SU-DHL-6 (cell line): ENCODE results near the gene RHOBTB3.

Source experiments
- CTCF ChIP-seq: fragments of 200-600 bp; sonication (generic); IDR thresholded peaks from one replicate; pipeline ENCODE4 v1.5.1; 2017; ENCODE audit warnings: antibody characterized with exemption, mild to moderate bottlenecking, low read length, moderate library complexity; ENCODE audit not compliant: insufficient read depth, poor library complexity, severe bottlenecking
- EZH2phosphoT487 ChIP-seq: fragments of 200-600 bp; sonication (generic), shearing (Covaris generic); conservative IDR thresholded peaks from 2 replicates; pipeline ENCODE4 v1.6.1; 2018; ENCODE audit warnings: mild to moderate bottlenecking, antibody characterized with exemption, low read length, moderate library complexity, mixed read lengths

- TF ChIP-seq EZH2phosphoT487 (no peak), CTCF (no peak)
These were observed 15.1 kb downstream of the RHOBTB3 start for GRCh38 chr5:95746194-95746593.
